Lower leg skin (tissue), 4 donors: ENCODE measurements around the gene CNTNAP1. TPM values are rescaled to one million over a fixed set of nuclear protein-coding genes. Genes with fewer than 3 reads are reported as not detected.

ENCODE experiments used
- DNase-seq, 2 donors: peaks; one replicate each; pipeline ENCODE4 v3.0.0-alpha.2; 2019; ENCODE audit warnings: low spot score in 2 of 2
- H3K4me3 ChIP-seq: fragments of 200-600 bp; sonication (generic); 2 replicates; pipeline ENCODE4 v1.5.1; 2017; ENCODE audit warnings: mild to moderate bottlenecking, low read depth; ENCODE audit not compliant: poor library complexity, severe bottlenecking
- CTCF ChIP-seq, 3 donors: fragments of 450-650 bp; IDR thresholded peaks; one replicate each; pipeline ENCODE4 v1.5.1; 2016; ENCODE audit warnings: antibody characterized with exemption in 3 of 3, mild to moderate bottlenecking in 3 of 3, moderate library complexity in 2 of 3
- POLR2A ChIP-seq, 2 donors: fragments of 450-650 bp; IDR thresholded peaks; one replicate each; pipeline ENCODE4 v1.6.1; 2016 to 2017; ENCODE audit warnings: antibody characterized with exemption in 2 of 2, mild to moderate bottlenecking in 1 of 2, moderate library complexity in 1 of 2
- WGBS, 2 donors: methylation state at CpG; one replicate each; pipeline ENCODE4 v1.1.5; 2018; 5-methylcytosine and 5-hydroxymethylcytosine counted together
- intact Hi-C: fragments of 100-400 bp; cut with DNase I; formaldehyde crosslinking; loops from one replicate; pipeline ENCODE4 v1.15.0; 2023; ENCODE audit warnings: low total_unique reads
- total RNA-seq, 4 donors: library from RNA; depleted of rRNA; stranded (reverse); fragments of >200 nt; gene quantifications; one replicate each; pipeline ENCODE4 v1.1.0, GENCODE V29; 2016

The CNTNAP1 gene
- total RNA-seq, 4 donors from 2014 or later, result 0.13 to 1.5 (median 0.65) TPM

GRCh38 chr17:42647778-42648177, 34.6 kb upstream of the CNTNAP1 start:
- intact Hi-C loops, result no loop called here
- no peak for DNase-seq
- no peak for TF ChIP-seq POLR2A (IDR thresholded peaks at IDR 0.05)
- TF ChIP-seq CTCF (IDR thresholded peaks at IDR 0.05), result no peak
- 78 to 83% methylated on average over 5 of the region's 5 CpGs for WGBS, 2 donors
- H3K4me3 ChIP-seq, result no peak overlapping the region

- intact Hi-C loops, result no loop called here
- WGBS, 2 donors, result 75 to 84% methylated on average over 4 of the region's 4 CpGs
- no peak for DNase-seq
- TF ChIP-seq CTCF (IDR thresholded peaks at IDR 0.05) (no peak), POLR2A (IDR thresholded peaks at IDR 0.05) (no peak)
- H3K4me3 ChIP-seq, result no peak overlapping the region
Observed at GRCh38 chr17:42651392-42651791, 30.9 kb upstream of the CNTNAP1 start.

- no peak overlapping the region for H3K4me3 ChIP-seq
- DNase-seq, result peak; percentile 49 to 88
- TF ChIP-seq CTCF (IDR thresholded peaks at IDR 0.05) (no peak), POLR2A (IDR thresholded peaks at IDR 0.05) (no peak)
- intact Hi-C loops, result no loop called here
- WGBS, 2 donors, result 24 to 26% methylated on average over 42 of the region's 42 CpGs
Observed at GRCh38 chr17:42653179-42654124, 28.9 kb upstream of the CNTNAP1 start.

GRCh38 chr17:42655528-42655927, 26.8 kb upstream of the CNTNAP1 start:
- intact Hi-C loops, result no loop called here
- TF ChIP-seq CTCF (IDR thresholded peaks at IDR 0.05) (no peak), POLR2A (IDR thresholded peaks at IDR 0.05) (no peak)
- 76 to 77% methylated on average over 2 of the region's 2 CpGs for WGBS, 2 donors
- H3K4me3 ChIP-seq, result no peak overlapping the region
- DNase-seq, result no peak

GRCh38 chr17:42657824-42658588, 24.3 kb upstream of the CNTNAP1 start:
- WGBS, 2 donors, result 85 to 91% methylated on average over 9 of the region's 9 CpGs
- no peak for TF ChIP-seq POLR2A (IDR thresholded peaks at IDR 0.05)
- TF ChIP-seq CTCF (IDR thresholded peaks at IDR 0.05), result no peak
- H3K4me3 ChIP-seq, result no peak overlapping the region
- intact Hi-C loops, result no loop called here
- DNase-seq, result no peak
